Gastroesophageal sphincter (tissue), 4 donors: ENCODE data around the gene TUBB4A. TPM values are rescaled to one million over a fixed set of nuclear protein-coding genes. Genes with fewer than 3 reads are reported as not detected.

Experiments
- ATAC-seq: fragments of 150-250 bp; one replicate; pipeline ENCODE4 v1.9.1; 2016; ENCODE audit warnings: mild to moderate bottlenecking, moderate library complexity
- H3K27ac ChIP-seq, 4 donors: fragments of 200-600 bp; sonication (generic) in 3 of 4; 1 replicate in 3 of 4; 2 replicates in 1 of 4; pipeline ENCODE4 v1.5.1; 2016 to 2019
- H3K27me3 ChIP-seq: fragments of 200-600 bp; sonication (generic); one replicate; pipeline ENCODE4 v1.5.1; 2019
- H3K36me3 ChIP-seq, 2 donors: fragments of 200-600 bp; sonication (generic); one replicate each; pipeline ENCODE4 v1.5.1; 2019; ENCODE audit warnings: control low read depth in 1 of 2
- H3K4me1 ChIP-seq, 3 donors: fragments of 200-600 bp; sonication (generic); 1 replicate in 2 of 3; 2 replicates in 1 of 3; pipeline ENCODE4 v1.5.1; 2016 to 2019; ENCODE audit warnings: control low read depth in 2 of 3
- H3K4me3 ChIP-seq, 2 donors: fragments of 200-600 bp; sonication (generic); one replicate each; pipeline ENCODE4 v1.5.1; 2019; ENCODE audit warnings: mild to moderate bottlenecking in 1 of 2, moderate library complexity in 1 of 2
- H3K9me3 ChIP-seq, 3 donors: fragments of 200-600 bp; sonication (generic); one replicate each; pipeline ENCODE4 v1.5.1; 2017 to 2019; ENCODE audit warnings: control low read depth in 2 of 3
- CTCF ChIP-seq, 4 experiments: fragments of 200-600 bp in 2 of 4; fragments of 450-650 bp in 2 of 4; sonication (generic) in 1 of 4; IDR thresholded peaks; one replicate each; pipeline ENCODE4 v1.5.1; 2017 to 2019; ENCODE audit warnings: antibody characterized with exemption in 4 of 4, mild to moderate bottlenecking in 2 of 4, moderate library complexity in 2 of 4
- EP300 ChIP-seq: sonication (generic); formaldehyde crosslinking; IDR thresholded peaks from one replicate; pipeline ENCODE4 v1.6.1; 2017; ENCODE audit warnings: antibody characterized with exemption, mild to moderate bottlenecking
- POLR2A ChIP-seq, 2 donors: fragments of 450-650 bp; IDR thresholded peaks; one replicate each; pipeline ENCODE4 v1.6.1; 2017; ENCODE audit warnings: antibody characterized with exemption in 2 of 2, mild to moderate bottlenecking in 2 of 2, moderate library complexity in 1 of 2
- POLR2AphosphoS5 ChIP-seq: sonication (generic); formaldehyde crosslinking; IDR thresholded peaks from one replicate; pipeline ENCODE4 v1.6.1; 2017; ENCODE audit warnings: antibody characterized with exemption
- WGBS, 2 donors: methylation state at CpG; one replicate each; pipeline ENCODE4 v1.1.5; 2018; ENCODE audit warnings: low coverage in 1 of 2; 5-methylcytosine and 5-hydroxymethylcytosine counted together
- total RNA-seq, 4 donors: library from RNA; depleted of rRNA; stranded (reverse); fragments of >200 nt; gene quantifications; one replicate each; pipeline ENCODE4 v1.1.0, GENCODE V29; 2016

Gene TUBB4A
- total RNA-seq, 4 donors from 2014 or later, result 1.2 to 3.2 (median 2.2) TPM

- H3K36me3 ChIP-seq, result no peaks in the 10 kb centered on the region
- peaks cover 0 to 39% (median 9%) of the 10 kb centered on the region in 3 donors for H3K4me1 ChIP-seq
- TF ChIP-seq POLR2A (IDR thresholded peaks at IDR 0.05), result no peak
- TF ChIP-seq EP300, result no peak
- TF ChIP-seq CTCF (IDR thresholded peaks at IDR 0.05), result no peak
- TF ChIP-seq POLR2AphosphoS5, result no peak
- 48 to 54% methylated on average over 2 to 3 of the region's 3 CpGs for WGBS, 2 donors
- H3K27ac ChIP-seq, result no peak overlapping the region
- H3K4me3 ChIP-seq, result no peak overlapping the region
- H3K27me3 ChIP-seq, result peaks cover 45% of the 10 kb centered on the region
- H3K9me3 ChIP-seq, result no peaks in the 10 kb centered on the region
- no peak for ATAC-seq
Measured at GRCh38 chr19:6533000-6533328, 30.9 kb upstream of the TUBB4A start.

DNA sequence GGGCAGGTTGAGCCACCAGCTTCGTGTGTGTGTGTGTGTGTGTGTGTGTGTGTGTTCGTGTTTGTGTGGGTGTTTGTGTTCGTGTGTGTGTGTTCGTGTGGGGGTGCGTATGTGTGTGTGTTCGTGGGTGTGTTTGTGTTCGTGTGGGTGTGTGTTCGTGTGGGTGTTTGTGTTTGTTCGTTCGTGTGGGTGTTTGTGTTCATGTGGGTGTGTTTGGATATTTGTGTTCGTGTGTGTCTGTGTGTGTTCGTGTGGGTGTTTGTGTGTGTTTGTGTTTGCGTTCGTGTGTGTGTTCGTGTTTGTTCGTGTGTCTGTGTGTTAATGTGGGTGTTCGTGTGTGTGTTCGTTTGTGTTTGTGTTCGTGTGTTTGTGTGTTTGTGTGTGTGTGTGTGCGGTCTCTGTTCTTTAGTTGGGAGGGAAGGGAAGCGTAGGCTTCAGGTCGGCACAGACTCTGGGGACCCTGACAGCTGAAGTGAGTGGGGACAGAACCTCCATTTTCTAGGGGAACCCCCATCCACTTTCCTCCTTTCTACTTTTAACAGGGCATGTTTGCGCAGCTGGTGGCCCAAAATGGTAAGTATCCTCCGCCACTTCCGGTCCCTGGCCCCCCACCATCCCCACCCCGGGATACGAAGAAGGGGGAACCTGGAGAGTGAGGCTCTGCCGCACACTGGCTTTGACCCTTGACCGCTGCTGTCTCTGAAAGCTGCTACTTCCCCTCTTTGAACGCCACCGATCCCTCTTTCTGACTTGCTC, 30.3 kb upstream of the TUBB4A start:
- TF ChIP-seq POLR2A (IDR thresholded peaks at IDR 0.05) (no peak), CTCF (IDR thresholded peaks at IDR 0.05) (no peak), EP300 (no peak), POLR2AphosphoS5 (no peak)
- Histone ChIP-seq H3K27ac (no peak overlapping the region), H3K27me3 (peaks cover 45% of the 10 kb centered on the region), H3K9me3 (no peaks in the 10 kb centered on the region), H3K4me3 (no peak overlapping the region), H3K36me3 (no peaks in the 10 kb centered on the region), H3K4me1 (peaks cover 0 to 39% (median 9%) of the 10 kb centered on the region in 3 donors)
- 34 to 55% methylated on average over 10 to 14 of the region's 31 CpGs for WGBS, 2 donors
- ATAC-seq, result no peak

DNA sequence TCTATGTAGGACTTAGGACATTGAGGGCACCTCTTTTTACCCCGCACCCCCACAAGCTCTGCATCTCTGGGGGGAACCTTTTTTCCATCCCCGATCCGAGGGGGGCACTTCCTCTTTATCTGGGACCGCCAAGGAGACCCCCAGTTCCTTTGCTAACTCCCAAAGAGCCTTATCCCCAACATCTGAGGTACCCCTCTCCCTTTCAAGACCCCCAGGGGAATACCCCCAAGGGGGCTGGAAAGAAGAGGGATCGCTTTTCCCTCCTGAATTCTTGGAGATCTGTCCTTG, 29.8 kb upstream of the TUBB4A start:
- Histone ChIP-seq H3K4me1 (peaks cover 0 to 39% (median 9%) of the 10 kb centered on the region in 3 donors), H3K27ac (no peak overlapping the region), H3K36me3 (no peaks in the 10 kb centered on the region), H3K4me3 (peak overlapping the region in 1 of 2 donors; percentile 58), H3K27me3 (peaks cover 45% of the 10 kb centered on the region), H3K9me3 (no peaks in the 10 kb centered on the region)
- TF ChIP-seq EP300 (no peak), POLR2AphosphoS5 (no peak), CTCF (IDR thresholded peaks at IDR 0.05) (no peak), POLR2A (IDR thresholded peaks at IDR 0.05) (no peak)
- 21 to 40% methylated on average over 1 to 4 of the region's 5 CpGs for WGBS, 2 donors
- no peak for ATAC-seq

DNA sequence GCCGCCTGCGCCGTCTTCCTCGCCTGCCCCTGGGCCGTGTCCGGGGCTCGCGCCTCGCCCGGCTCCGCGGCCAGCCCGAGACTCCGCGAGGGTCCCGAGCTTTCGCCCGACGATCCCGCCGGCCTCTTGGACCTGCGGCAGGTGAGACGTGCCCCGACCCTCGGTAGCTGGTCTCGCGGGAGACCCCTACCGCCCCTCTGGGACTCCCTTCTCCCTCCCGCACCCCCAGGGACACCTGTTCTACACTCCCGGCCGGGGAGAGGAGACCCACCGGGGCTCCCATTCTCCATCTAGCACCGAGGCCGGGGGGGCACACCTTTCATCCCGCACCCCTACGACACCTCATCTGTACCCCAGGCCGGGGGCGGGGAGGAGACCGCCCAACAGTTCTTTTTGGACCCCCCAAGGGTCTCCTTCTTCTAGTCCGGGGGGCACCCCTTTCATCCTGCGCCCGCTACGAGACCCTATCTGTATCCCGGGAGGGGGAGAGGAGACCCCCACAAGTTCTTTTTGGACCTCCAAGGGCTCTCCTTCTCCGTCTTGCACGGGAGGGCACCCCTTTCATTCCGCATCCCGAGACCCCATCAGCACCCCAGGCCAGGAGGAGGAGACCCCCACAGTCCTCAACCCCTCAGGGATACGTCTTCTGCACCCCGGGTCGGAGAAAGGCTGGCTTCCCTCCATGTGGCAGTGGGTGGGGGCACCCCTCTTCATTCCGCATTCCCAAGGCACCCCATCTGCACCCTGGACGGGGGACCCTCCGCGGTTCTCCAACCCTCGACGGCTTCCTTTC, 29.2 kb upstream of the TUBB4A start:
- Histone ChIP-seq H3K27ac (peak overlapping the region in 3 of 4 donors; percentile 55 to 80 (median 60)), H3K4me1 (peaks cover 0 to 39% (median 9%) of the 10 kb centered on the region in 3 donors), H3K9me3 (no peaks in the 10 kb centered on the region), H3K36me3 (no peaks in the 10 kb centered on the region), H3K27me3 (peaks cover 45% of the 10 kb centered on the region), H3K4me3 (peak overlapping the region; percentile 41 to 58)
- WGBS, 2 donors, result 7 to 12% methylated on average over 6 to 10 of the region's 57 CpGs
- TF ChIP-seq CTCF (IDR thresholded peaks at IDR 0.05) (no peak), EP300 (no peak), POLR2A (IDR thresholded peaks at IDR 0.05) (no peak), POLR2AphosphoS5 (no peak)
- ATAC-seq, result no peak
